Measurements from ENCODE around the gene AGBL4. TPM values are rescaled to one million over a fixed set of nuclear protein-coding genes. Genes with fewer than 3 reads are reported as not detected.

Gene AGBL4
- total RNA-seq, result 1 to 10 TPM; 1.3 to 1.9 (median 1.8) TPM

DNA sequence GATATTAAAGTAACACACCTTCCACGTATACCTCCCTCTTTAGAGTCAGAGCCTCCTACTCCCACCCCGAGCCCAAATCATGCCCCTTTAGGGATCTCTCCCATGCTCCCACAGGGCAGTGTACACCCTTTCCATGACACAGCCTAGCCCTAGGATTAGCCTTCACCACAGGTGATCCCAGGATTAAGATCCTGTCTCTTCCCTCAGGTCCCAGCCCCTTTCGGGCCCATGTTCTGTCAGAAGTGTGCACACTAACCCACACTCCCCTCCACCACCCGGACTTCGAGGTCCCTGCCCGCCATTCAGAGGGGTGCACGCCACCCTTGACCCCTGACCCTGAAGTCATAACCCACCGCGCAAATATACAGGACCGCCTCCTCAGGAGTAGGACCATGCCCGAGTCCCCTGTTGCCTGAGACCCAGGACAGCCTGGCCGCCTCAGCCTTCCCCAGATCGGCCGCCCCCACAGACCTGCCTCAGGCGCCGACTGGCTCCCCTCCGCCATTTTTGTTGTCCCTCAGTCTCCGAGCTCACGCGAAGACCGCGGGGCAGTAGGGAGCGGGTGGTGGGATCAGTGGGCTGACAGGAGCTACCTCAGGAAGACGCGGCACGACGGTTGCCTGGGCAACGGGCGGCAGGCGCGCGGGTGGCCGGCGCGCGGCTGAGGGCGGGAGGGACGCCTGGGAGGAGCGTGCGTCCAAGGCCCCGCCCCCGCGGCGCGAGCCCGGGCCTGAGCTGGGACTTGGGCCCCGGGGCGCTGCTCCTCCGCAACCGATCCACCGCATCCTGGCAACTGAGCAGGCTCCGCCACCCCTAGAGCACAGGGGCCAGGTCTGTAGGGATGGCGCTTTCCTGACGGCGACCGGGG lies at the start of gene AGBL4:
Gene AGBL4, minus strand, starts transcription at position 663 of the 868 bp plus-strand sequence.
- peak within 1 kb of the TSS; percentile 43 to 74 (median 63) for H3K4me3 ChIP-seq
- H3K36me3 ChIP-seq, result no peaks in the 10 kb centered on the region
- H3K27ac ChIP-seq, result peak within 1 kb of the TSS; percentile 10 to 46
- no peaks in the 10 kb centered on the region for H3K9me3 ChIP-seq
- TF ChIP-seq POLR2A (IDR thresholded peaks at IDR 0.05) (no peak), POLR2AphosphoS5 (IDR thresholded peaks at IDR 0.05) (no peak)
- intact Hi-C loops (cut with DNase I; ENCODE audit: low total_unique reads), result no loop called here
- DNase-seq (ENCODE audit: low spot score in 2 of 2), result peak; percentile 37 to 57
- H3K27me3 ChIP-seq, result no peaks in the 10 kb centered on the region
- no peaks in the 10 kb centered on the region for H3K4me1 ChIP-seq

GRCh38 chr1:50066806-50067205 lies 43.1 kb upstream of the AGBL4 start:
- intact Hi-C loops (cut with DNase I; ENCODE audit: low total_unique reads), result no loop called here
- no peaks in the 10 kb centered on the region for H3K27me3 ChIP-seq
- no peaks in the 10 kb centered on the region for H3K4me1 ChIP-seq
- no peak for DNase-seq (ENCODE audit: low spot score in 2 of 2)
- H3K27ac ChIP-seq, result no peak overlapping the region
- no peaks in the 10 kb centered on the region for H3K9me3 ChIP-seq
- H3K36me3 ChIP-seq, result no peaks in the 10 kb centered on the region
- no peak overlapping the region for H3K4me3 ChIP-seq
- TF ChIP-seq POLR2A (IDR thresholded peaks at IDR 0.05) (no peak), POLR2AphosphoS5 (IDR thresholded peaks at IDR 0.05) (no peak)
- TF ChIP-seq, protein P1, sequence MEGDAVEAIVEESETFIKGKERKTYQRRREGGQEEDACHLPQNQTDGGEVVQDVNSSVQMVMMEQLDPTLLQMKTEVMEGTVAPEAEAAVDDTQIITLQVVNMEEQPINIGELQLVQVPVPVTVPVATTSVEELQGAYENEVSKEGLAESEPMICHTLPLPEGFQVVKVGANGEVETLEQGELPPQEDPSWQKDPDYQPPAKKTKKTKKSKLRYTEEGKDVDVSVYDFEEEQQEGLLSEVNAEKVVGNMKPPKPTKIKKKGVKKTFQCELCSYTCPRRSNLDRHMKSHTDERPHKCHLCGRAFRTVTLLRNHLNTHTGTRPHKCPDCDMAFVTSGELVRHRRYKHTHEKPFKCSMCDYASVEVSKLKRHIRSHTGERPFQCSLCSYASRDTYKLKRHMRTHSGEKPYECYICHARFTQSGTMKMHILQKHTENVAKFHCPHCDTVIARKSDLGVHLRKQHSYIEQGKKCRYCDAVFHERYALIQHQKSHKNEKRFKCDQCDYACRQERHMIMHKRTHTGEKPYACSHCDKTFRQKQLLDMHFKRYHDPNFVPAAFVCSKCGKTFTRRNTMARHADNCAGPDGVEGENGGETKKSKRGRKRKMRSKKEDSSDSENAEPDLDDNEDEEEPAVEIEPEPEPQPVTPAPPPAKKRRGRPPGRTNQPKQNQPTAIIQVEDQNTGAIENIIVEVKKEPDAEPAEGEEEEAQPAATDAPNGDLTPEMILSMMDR (IDR thresholded peaks at IDR 0.05), result no peak

GRCh38 chr1:50060279-50060678 lies 36.5 kb upstream of the AGBL4 start:
- no peaks in the 10 kb centered on the region for H3K36me3 ChIP-seq
- TF ChIP-seq POLR2A (IDR thresholded peaks at IDR 0.05) (no peak), POLR2AphosphoS5 (IDR thresholded peaks at IDR 0.05) (no peak)
- TF ChIP-seq, protein P1 (IDR thresholded peaks at IDR 0.05), result no peak
- H3K4me1 ChIP-seq, result no peaks in the 10 kb centered on the region
- no peak overlapping the region for H3K27ac ChIP-seq
- no peaks in the 10 kb centered on the region for H3K9me3 ChIP-seq
- intact Hi-C loops (cut with DNase I; ENCODE audit: low total_unique reads), result no loop called here
- H3K27me3 ChIP-seq, result no peaks in the 10 kb centered on the region
- DNase-seq (ENCODE audit: low spot score in 2 of 2), result no peak
- no peak overlapping the region for H3K4me3 ChIP-seq

DNA sequence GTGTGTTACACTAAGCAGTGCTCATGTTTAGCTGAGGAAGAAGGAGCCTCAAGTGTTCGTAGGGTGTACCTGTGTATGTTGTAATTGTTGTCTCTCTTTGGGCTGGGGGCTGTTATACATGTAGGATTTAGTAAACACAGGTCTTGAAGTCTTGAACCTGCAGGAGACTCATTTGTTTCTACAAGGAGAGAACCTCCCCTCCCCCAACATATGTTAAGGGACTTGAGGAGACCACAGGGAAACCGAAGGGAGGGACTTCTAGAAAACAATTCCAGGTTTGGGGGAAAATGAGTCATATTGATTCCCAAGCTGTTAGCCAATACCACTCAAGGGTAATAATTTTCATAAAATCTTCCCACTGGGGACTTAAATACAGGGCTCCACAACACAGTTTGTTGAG lies 25.0 kb upstream of the AGBL4 start:
- intact Hi-C loops (cut with DNase I; ENCODE audit: low total_unique reads), result no loop called here
- no peak for DNase-seq (ENCODE audit: low spot score in 2 of 2)
- H3K27me3 ChIP-seq, result peaks cover 0 to 37% of the 10 kb centered on the region in 2 donors
- H3K36me3 ChIP-seq, result no peaks in the 10 kb centered on the region
- no peaks in the 10 kb centered on the region for H3K4me1 ChIP-seq
- no peak overlapping the region for H3K27ac ChIP-seq
- H3K4me3 ChIP-seq, result no peak overlapping the region
- no peaks in the 10 kb centered on the region for H3K9me3 ChIP-seq
- TF ChIP-seq POLR2AphosphoS5 (IDR thresholded peaks at IDR 0.05) (no peak), POLR2A (IDR thresholded peaks at IDR 0.05) (no peak)
- TF ChIP-seq, protein P1 (IDR thresholded peaks at IDR 0.05), result no peak

GRCh38 chr1:50047916-50048694 lies 24.4 kb upstream of the AGBL4 start:
- Histone ChIP-seq H3K27me3 (peaks cover 0 to 44% of the 10 kb centered on the region in 2 donors), H3K4me1 (no peaks in the 10 kb centered on the region), H3K27ac (no peak overlapping the region), H3K4me3 (peak overlapping the region; percentile 3 to 61 (median 33)), H3K36me3 (no peaks in the 10 kb centered on the region), H3K9me3 (no peaks in the 10 kb centered on the region)
- peak in 1 of 2 donors; percentile 49 for DNase-seq (ENCODE audit: low spot score in 2 of 2)
- intact Hi-C loops (cut with DNase I; ENCODE audit: low total_unique reads), result no loop called here
- TF ChIP-seq POLR2A (IDR thresholded peaks at IDR 0.05), result no peak
- TF ChIP-seq, protein P1 (IDR thresholded peaks at IDR 0.05), result no peak
- TF ChIP-seq POLR2AphosphoS5 (IDR thresholded peaks at IDR 0.05), result no peak

Data from breast epithelium (tissue), 4 donors.